ENCODE measurements around the gene SYT6.

SYT6 gene

GRCh38 chr1:114117654-114118053 lies 36.0 kb downstream of the SYT6 start:
- DNase-seq (ENCODE audit: low spot score): no peak

- no peak for DNase-seq (ENCODE audit: low spot score)
Measured at GRCh38 chr1:114116086-114116485, 37.6 kb downstream of the SYT6 start.

GRCh38 chr1:114114185-114115094 lies 39.2 kb downstream of the SYT6 start:
- DNase-seq (ENCODE audit: low spot score): no peak

GRCh38 chr1:114113411-114114184 lies 40.1 kb downstream of the SYT6 start:
- no peak for DNase-seq (ENCODE audit: low spot score)

- DNase-seq (ENCODE audit: low spot score): no peak
Measured at GRCh38 chr1:114112775-114113174, 40.9 kb downstream of the SYT6 start.

- no peak for DNase-seq (ENCODE audit: low spot score)
Measured at GRCh38 chr1:114111731-114112641, 41.7 kb downstream of the SYT6 start.

GRCh38 chr1:114109981-114110380 lies 43.7 kb downstream of the SYT6 start:
- DNase-seq (ENCODE audit: low spot score): no peak

GRCh38 chr1:114108751-114109255 lies 44.9 kb downstream of the SYT6 start:
- DNase-seq (ENCODE audit: low spot score): no peak

GRCh38 chr1:114107474-114108435 lies 45.9 kb downstream of the SYT6 start:
- no peak for DNase-seq (ENCODE audit: low spot score)

- peak; percentile 24 for DNase-seq (ENCODE audit: low spot score)
Measured at GRCh38 chr1:114105421-114105979, 48.2 kb downstream of the SYT6 start.

GRCh38 chr1:114104949-114105348 lies 48.7 kb downstream of the SYT6 start:
- DNase-seq (ENCODE audit: low spot score): no peak

GRCh38 chr1:114103992-114104391 lies 49.7 kb downstream of the SYT6 start:
- DNase-seq (ENCODE audit: low spot score): no peak

GRCh38 chr1:114102136-114102535 lies 51.5 kb downstream of the SYT6 start:
- DNase-seq (ENCODE audit: low spot score): no peak

- no peak for DNase-seq (ENCODE audit: low spot score)
Measured at GRCh38 chr1:114100148-114100547, 53.5 kb downstream of the SYT6 start.

- no peak for DNase-seq (ENCODE audit: low spot score)
Measured at GRCh38 chr1:114099268-114099667, 54.4 kb downstream of the SYT6 start.

- DNase-seq (ENCODE audit: low spot score): no peak
Measured at GRCh38 chr1:114097109-114097508, 56.6 kb downstream of the SYT6 start.

- DNase-seq (ENCODE audit: low spot score): no peak
Measured at GRCh38 chr1:114094675-114095074, 59.0 kb downstream of the SYT6 start.

- peak; percentile 57 for DNase-seq (ENCODE audit: low spot score)
Measured at GRCh38 chr1:114094363-114094634, 59.4 kb downstream of the SYT6 start.

GRCh38 chr1:114093624-114094362 lies 59.9 kb downstream of the SYT6 start:
- DNase-seq (ENCODE audit: low spot score): peak; percentile 40
